Activated CD8-positive, alpha-beta memory T cell treated with anti-CD3 and anti-CD28 coated beads, Interleukin-2, amount 10 ng/mL, durations not matched to agents 7 days and 5 days (primary cell): ENCODE measurements around the gene JUP. TPM values are rescaled to one million over a fixed set of nuclear protein-coding genes. Genes with fewer than 3 reads are reported as not detected.
"Not testable (repeated sequence)": the region's sequence is repeated elsewhere in the genome, so short reads cannot be mapped to it uniquely, and the experiment has no call there.

Experiments
- ATAC-seq: fragments of 150-1000 bp; cut with Tn5 transposase; one replicate; pipeline ENCODE4 v1.10.0; 2021; ENCODE audit warnings: moderate library complexity
- CTCF ChIA-PET: fragments of 350-600 bp; sonication (Branson Sonifier 250); formaldehyde crosslinking; loops from one replicate; lab custom pipeline; 2021; ENCODE audit warnings: antibody characterized with exemption; lab: Charles Lee
- DNase-seq: peaks from one replicate; pipeline ENCODE4 v3.0.0-alpha.2; 2020
- H3K27ac Mint-ChIP-seq: one replicate; pipeline ENCODE4 v1.8.0; 2021; ENCODE audit warnings: mild to moderate bottlenecking, mixed read lengths
- H3K27me3 Mint-ChIP-seq: one replicate; pipeline ENCODE4 v1.8.0; 2021; ENCODE audit warnings: mixed read lengths
- H3K36me3 Mint-ChIP-seq: one replicate; pipeline ENCODE4 v1.8.0; 2021; ENCODE audit warnings: mild to moderate bottlenecking, mixed read lengths
- H3K4me1 Mint-ChIP-seq: one replicate; pipeline ENCODE4 v1.8.0; 2021; ENCODE audit warnings: mixed read lengths
- H3K4me3 Mint-ChIP-seq: one replicate; pipeline ENCODE4 v1.8.0; 2021; ENCODE audit warnings: mild to moderate bottlenecking, moderate library complexity, mixed read lengths
- H3K9me3 Mint-ChIP-seq: one replicate; pipeline ENCODE4 v1.8.0; 2022; ENCODE audit warnings: low read depth, mixed read lengths
- total RNA-seq, 2 experiments: library from RNA; stranded (reverse); gene quantifications; one replicate each; pipeline ENCODE4 v1.2.3, GENCODE V29; 2021

Gene JUP
- total RNA-seq, 2 experiments from 2014 or later, result 2.3 TPM

- Mint-ChIP-seq H3K9me3 (no peaks in the 10 kb centered on the region), H3K36me3 (no peaks in the 10 kb centered on the region), H3K27me3 (peaks cover 58% of the 10 kb centered on the region), H3K27ac (no peak overlapping the region), H3K4me1 (peaks cover 24% of the 10 kb centered on the region), H3K4me3 (no peak overlapping the region)
- ATAC-seq (no peak), DNase-seq (no peak)
- CTCF ChIA-PET, result interaction anchor here (1.0 to 2.9 kb wide), 7 partner anchors 13 to 89 kb away, joined by 3 to 17 read pairs (median 5); no protein-coding TSS in a partner anchor
Observed at GRCh38 chr17:41785091-41785858, 1.2 kb downstream of the JUP start.

- no peak for DNase-seq
- CTCF ChIA-PET, result interaction anchor here (2.9 kb wide), 1 partner anchor 17 kb away, joined by 17 read pairs; no protein-coding TSS in a partner anchor
Observed at GRCh38 chr17:41784207-41784744, 2.2 kb downstream of the JUP start.

GRCh38 chr17:41782142-41782541 is 4.4 kb downstream of the JUP start:
- peaks cover 17% of the 10 kb centered on the region for H3K4me1 Mint-ChIP-seq
- no peak overlapping the region for H3K27ac Mint-ChIP-seq
- DNase-seq (no peak), ATAC-seq (no peak)
- CTCF ChIA-PET, result interaction anchor here (1.2 kb wide), 1 partner anchor 19 kb away, joined by 4 read pairs; no protein-coding TSS in a partner anchor
- no peaks in the 10 kb centered on the region for H3K9me3 Mint-ChIP-seq
- H3K27me3 Mint-ChIP-seq, result peaks cover 35% of the 10 kb centered on the region
- no peaks in the 10 kb centered on the region for H3K36me3 Mint-ChIP-seq
- no peak overlapping the region for H3K4me3 Mint-ChIP-seq

More at GRCh38 chr17:41784207-41784744, 2.2 kb downstream of the JUP start:
- Mint-ChIP-seq H3K9me3 (no peaks in the 10 kb centered on the region), H3K4me3 (no peak overlapping the region), H3K4me1 (peaks cover 24% of the 10 kb centered on the region), H3K36me3 (no peaks in the 10 kb centered on the region), H3K27me3 (peaks cover 55% of the 10 kb centered on the region), H3K27ac (no peak overlapping the region)
- no peak for ATAC-seq

GRCh38 chr17:41781404-41782110 is 5.0 kb downstream of the JUP start:
- no peak for ATAC-seq
- CTCF ChIA-PET, result interaction anchor here (0.7 to 1.2 kb wide), 2 partner anchors 19 to 358 kb away, joined by 3 to 4 read pairs; no protein-coding TSS in a partner anchor
- Mint-ChIP-seq H3K27me3 (peaks cover 30% of the 10 kb centered on the region), H3K36me3 (no peaks in the 10 kb centered on the region), H3K4me1 (peaks cover 13% of the 10 kb centered on the region), H3K27ac (no peak overlapping the region), H3K4me3 (no peak overlapping the region), H3K9me3 (no peaks in the 10 kb centered on the region)
- DNase-seq, result no peak

- ATAC-seq (no peak), DNase-seq (no peak)
- Mint-ChIP-seq H3K9me3 (no peaks in the 10 kb centered on the region), H3K27me3 (peaks cover 25% of the 10 kb centered on the region), H3K4me3 (no peak overlapping the region), H3K36me3 (no peaks in the 10 kb centered on the region), H3K27ac (no peak overlapping the region), H3K4me1 (peaks cover 8% of the 10 kb centered on the region)
- CTCF ChIA-PET, result no interaction called here
Observed at GRCh38 chr17:41779954-41780353, 6.6 kb downstream of the JUP start.

GRCh38 chr17:41777574-41778188 is 8.8 kb downstream of the JUP start:
- CTCF ChIA-PET, result interaction anchor here (1.0 to 1.8 kb wide), 2 partner anchors 9 to 20 kb away, joined by 3 to 5 read pairs; partner anchors contain the start of gene JUP
- Mint-ChIP-seq H3K9me3 (no peaks in the 10 kb centered on the region), H3K27ac (no peak overlapping the region), H3K36me3 (no peaks in the 10 kb centered on the region), H3K4me3 (no peak overlapping the region), H3K27me3 (peaks cover 13% of the 10 kb centered on the region), H3K4me1 (no peaks in the 10 kb centered on the region)
- DNase-seq, result no peak
- ATAC-seq, result no peak

- ATAC-seq, result no peak
- CTCF ChIA-PET, result interaction anchor here (1.0 to 1.8 kb wide), 2 partner anchors 9 to 21 kb away, joined by 3 to 5 read pairs; partner anchors contain the start of gene JUP
Observed at GRCh38 chr17:41777157-41777573, 9.3 kb downstream of the JUP start.

GRCh38 chr17:41776262-41776900 is 10.1 kb downstream of the JUP start:
- DNase-seq, H3K36me3 Mint-ChIP-seq, CTCF ChIA-PET, H3K4me3 Mint-ChIP-seq, ATAC-seq, H3K27ac Mint-ChIP-seq, H3K9me3 Mint-ChIP-seq, H3K27me3 Mint-ChIP-seq, H3K4me1 Mint-ChIP-seq: not testable (repeated sequence)

More at GRCh38 chr17:41777157-41777573, 9.3 kb downstream of the JUP start:
- no peaks in the 10 kb centered on the region for H3K9me3 Mint-ChIP-seq
- no peaks in the 10 kb centered on the region for H3K4me1 Mint-ChIP-seq
- no peak overlapping the region for H3K27ac Mint-ChIP-seq
- peaks cover 8% of the 10 kb centered on the region for H3K27me3 Mint-ChIP-seq
- H3K36me3 Mint-ChIP-seq, result no peaks in the 10 kb centered on the region
- DNase-seq, result no peak
- no peak overlapping the region for H3K4me3 Mint-ChIP-seq

- Mint-ChIP-seq H3K27ac (no peak overlapping the region), H3K4me1 (no peaks in the 10 kb centered on the region), H3K9me3 (no peaks in the 10 kb centered on the region), H3K36me3 (no peaks in the 10 kb centered on the region), H3K4me3 (no peak overlapping the region), H3K27me3 (peaks cover 2% of the 10 kb centered on the region)
- ATAC-seq, result no peak
- no peak for DNase-seq
- CTCF ChIA-PET, result no interaction called here
Observed at GRCh38 chr17:41775394-41776226, 10.9 kb downstream of the JUP start.

GRCh38 chr17:41773731-41774193 is 12.7 kb downstream of the JUP start:
- DNase-seq, result no peak
- ATAC-seq, result no peak
- Mint-ChIP-seq H3K4me1 (no peaks in the 10 kb centered on the region), H3K27ac (no peak overlapping the region), H3K36me3 (no peaks in the 10 kb centered on the region), H3K27me3 (peaks cover 2% of the 10 kb centered on the region), H3K9me3 (no peaks in the 10 kb centered on the region), H3K4me3 (no peak overlapping the region)
- CTCF ChIA-PET, result no interaction called here

GRCh38 chr17:41773190-41773588 is 13.3 kb downstream of the JUP start:
- Mint-ChIP-seq H3K4me3 (no peak overlapping the region), H3K4me1 (no peaks in the 10 kb centered on the region), H3K27ac (no peak overlapping the region), H3K27me3 (peaks cover 2% of the 10 kb centered on the region), H3K9me3 (no peaks in the 10 kb centered on the region), H3K36me3 (no peaks in the 10 kb centered on the region)
- CTCF ChIA-PET, result interaction anchor here (0.6 kb wide), 1 partner anchor 95 kb away, joined by 3 read pairs; no protein-coding TSS in a partner anchor
- DNase-seq (no peak), ATAC-seq (no peak)
